Fibroblast of lung (primary cell): ENCODE data around the gene ALKBH4.
"Not testable (repeated sequence)": the region's sequence is repeated elsewhere in the genome, so short reads cannot be mapped to it uniquely, and the experiment has no call there.

ENCODE experiments used
- EZH2 ChIP-seq: IDR thresholded peaks from 2 replicates; pipeline ENCODE4 v1.5.1; 2012; ENCODE audit warnings: low read length, control low read depth, mild to moderate bottlenecking; ENCODE audit errors: missing control alignments
- TF ChIP-seq, protein P1 (sequence below), 2 donors: IDR thresholded peaks in 1 of 2; conservative IDR thresholded peaks in 1 of 2; 1 replicate in 1 of 2; 2 replicates in 1 of 2; pipeline ENCODE4 v1.5.1; 2011 to 2012; ENCODE audit warnings: low read length in 2 of 2, control low read depth in 1 of 2, inconsistent platforms in 1 of 2, low read depth in 1 of 2, mild to moderate bottlenecking in 1 of 2

DNA sequence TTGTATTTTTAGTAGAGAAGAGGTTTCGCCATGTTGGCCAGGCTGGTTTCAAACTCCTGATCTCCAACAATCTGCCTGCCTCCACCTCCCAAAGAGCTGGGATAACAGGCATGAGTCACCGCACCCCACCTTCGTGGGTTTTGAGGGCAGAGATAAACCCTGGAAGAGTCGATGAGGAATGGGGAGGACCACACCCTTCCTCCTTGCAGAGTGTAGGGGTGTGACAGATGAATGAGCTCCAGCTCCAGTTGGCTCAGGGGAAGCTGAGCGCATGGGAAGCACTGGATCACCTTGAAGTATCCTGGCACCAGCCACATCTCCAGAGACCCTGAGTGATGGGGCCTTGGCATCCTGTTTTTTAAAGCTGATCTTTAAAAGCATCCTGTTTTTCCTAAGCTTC, 19.7 kb upstream of the ALKBH4 start:
- TF ChIP-seq, protein P1, sequence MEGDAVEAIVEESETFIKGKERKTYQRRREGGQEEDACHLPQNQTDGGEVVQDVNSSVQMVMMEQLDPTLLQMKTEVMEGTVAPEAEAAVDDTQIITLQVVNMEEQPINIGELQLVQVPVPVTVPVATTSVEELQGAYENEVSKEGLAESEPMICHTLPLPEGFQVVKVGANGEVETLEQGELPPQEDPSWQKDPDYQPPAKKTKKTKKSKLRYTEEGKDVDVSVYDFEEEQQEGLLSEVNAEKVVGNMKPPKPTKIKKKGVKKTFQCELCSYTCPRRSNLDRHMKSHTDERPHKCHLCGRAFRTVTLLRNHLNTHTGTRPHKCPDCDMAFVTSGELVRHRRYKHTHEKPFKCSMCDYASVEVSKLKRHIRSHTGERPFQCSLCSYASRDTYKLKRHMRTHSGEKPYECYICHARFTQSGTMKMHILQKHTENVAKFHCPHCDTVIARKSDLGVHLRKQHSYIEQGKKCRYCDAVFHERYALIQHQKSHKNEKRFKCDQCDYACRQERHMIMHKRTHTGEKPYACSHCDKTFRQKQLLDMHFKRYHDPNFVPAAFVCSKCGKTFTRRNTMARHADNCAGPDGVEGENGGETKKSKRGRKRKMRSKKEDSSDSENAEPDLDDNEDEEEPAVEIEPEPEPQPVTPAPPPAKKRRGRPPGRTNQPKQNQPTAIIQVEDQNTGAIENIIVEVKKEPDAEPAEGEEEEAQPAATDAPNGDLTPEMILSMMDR (conservative IDR thresholded peaks at IDR 0.05 in 1 of 2, IDR thresholded peaks at IDR 0.05 in 1 of 2; ENCODE audit: low read depth in 1 of 2, low read length in 2 of 2) = not testable (repeated sequence)
- not testable (repeated sequence) for TF ChIP-seq EZH2
